Activated CD4-positive, alpha-beta T cell treated with anti-CD3 and anti-CD28 coated beads, Interleukin-2, amount 10 ng/mL, durations not matched to agents 7 days and 5 days (primary cell): ENCODE results near the gene C9. TPM values are rescaled to one million over a fixed set of nuclear protein-coding genes. Genes with fewer than 3 reads are reported as not detected.

Source experiments
- CTCF ChIA-PET: fragments of 350-600 bp; sonication (Branson Sonifier 250); formaldehyde crosslinking; loops from one replicate; lab custom pipeline; 2021; ENCODE audit warnings: antibody characterized with exemption; lab: Charles Lee
- POLR2A ChIA-PET: fragments of 350-600 bp; sonication (Branson Sonifier 250); formaldehyde crosslinking; loops from one replicate; lab custom pipeline; 2021; ENCODE audit warnings: antibody characterized with exemption; lab: Charles Lee
- DNase-seq: peaks from one replicate; pipeline ENCODE4 v3.0.0-alpha.2; 2020
- H3K27ac Mint-ChIP-seq: one replicate; pipeline ENCODE4 v1.8.0; 2021; ENCODE audit warnings: mild to moderate bottlenecking, moderate library complexity, mixed read lengths
- H3K27me3 Mint-ChIP-seq: one replicate; pipeline ENCODE4 v1.8.0; 2021; ENCODE audit warnings: mixed read lengths
- H3K36me3 Mint-ChIP-seq: one replicate; pipeline ENCODE4 v1.8.0; 2021; ENCODE audit warnings: low read depth, mixed read lengths
- H3K4me1 Mint-ChIP-seq: one replicate; pipeline ENCODE4 v1.8.0; 2021; ENCODE audit warnings: mixed read lengths
- H3K4me3 Mint-ChIP-seq: one replicate; pipeline ENCODE4 v1.8.0; 2021; ENCODE audit warnings: mild to moderate bottlenecking, moderate library complexity, mixed read lengths
- H3K9me3 Mint-ChIP-seq: one replicate; pipeline ENCODE4 v1.8.0; 2021; ENCODE audit warnings: mixed read lengths
- total RNA-seq, 2 experiments: library from RNA; stranded (reverse); gene quantifications; one replicate each; pipeline ENCODE4 v1.2.3, GENCODE V29; 2021

Gene C9
- total RNA-seq, 2 experiments from 2014 or later: not detected

DNA sequence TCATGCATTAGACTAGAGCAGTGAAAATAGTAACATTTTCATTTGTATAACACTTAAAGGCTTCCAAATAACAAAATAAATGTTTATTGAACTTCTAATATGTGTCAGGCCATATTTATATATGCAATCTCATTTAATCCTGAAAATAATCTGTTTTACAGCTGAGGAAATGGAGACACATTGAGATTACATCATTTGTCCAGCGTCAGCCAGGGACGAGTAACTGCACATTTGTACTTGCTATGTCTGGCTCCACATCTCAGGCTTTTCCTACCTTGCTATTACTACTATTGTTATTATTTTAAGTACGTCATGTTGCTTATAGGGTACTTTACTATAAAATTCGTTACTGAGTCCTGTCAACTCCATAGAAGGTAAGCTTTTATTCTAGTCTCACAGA, 3.8 kb upstream of the C9 start:
- ChIA-PET CTCF (no interaction called here), POLR2A (no interaction called here)
- Mint-ChIP-seq H3K27me3 (peaks cover 3% of the 10 kb centered on the region), H3K9me3 (no peaks in the 10 kb centered on the region), H3K27ac (no peak overlapping the region), H3K4me3 (no peak overlapping the region), H3K36me3 (no peaks in the 10 kb centered on the region), H3K4me1 (peaks cover 2% of the 10 kb centered on the region)
- DNase-seq: no peak

GRCh38 chr5:39367711-39368110, 3.4 kb upstream of the C9 start:
- no peak for DNase-seq
- ChIA-PET POLR2A (no interaction called here), CTCF (no interaction called here)
- H3K27me3 Mint-ChIP-seq: peaks cover 3% of the 10 kb centered on the region
- peaks cover 2% of the 10 kb centered on the region for H3K4me1 Mint-ChIP-seq
- H3K36me3 Mint-ChIP-seq: no peaks in the 10 kb centered on the region
- no peak overlapping the region for H3K27ac Mint-ChIP-seq
- H3K9me3 Mint-ChIP-seq: no peaks in the 10 kb centered on the region
- no peak overlapping the region for H3K4me3 Mint-ChIP-seq

DNA sequence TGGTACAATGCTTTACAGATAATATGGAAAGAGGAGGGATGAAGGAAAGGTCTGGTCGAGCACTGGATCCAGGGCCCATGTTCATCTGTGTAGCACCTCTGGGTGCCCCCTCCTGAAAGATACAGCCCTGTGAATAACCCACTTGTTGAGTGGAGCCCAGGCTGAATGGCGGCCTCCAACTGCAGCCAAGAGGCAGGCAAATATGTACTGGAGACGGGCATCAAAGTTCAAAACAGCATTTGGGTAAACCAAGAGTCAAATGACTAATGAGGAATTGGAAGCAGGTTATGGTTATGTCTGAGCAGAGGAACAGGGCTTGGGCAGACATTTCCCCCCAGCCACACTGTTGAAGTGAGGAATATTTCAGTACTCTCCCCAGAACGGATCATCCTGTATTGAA, 1.1 kb downstream of the C9 start:
- H3K27ac Mint-ChIP-seq: no peak overlapping the region
- H3K4me3 Mint-ChIP-seq: no peak overlapping the region
- no peaks in the 10 kb centered on the region for H3K27me3 Mint-ChIP-seq
- DNase-seq: no peak
- POLR2A ChIA-PET: no interaction called here
- no peaks in the 10 kb centered on the region for H3K4me1 Mint-ChIP-seq
- CTCF ChIA-PET: interaction anchor here (1.1 kb wide), 1 partner anchor 10 kb away, joined by 3 read pairs; no protein-coding TSS in a partner anchor
- no peaks in the 10 kb centered on the region for H3K36me3 Mint-ChIP-seq
- H3K9me3 Mint-ChIP-seq: peaks cover 6% of the 10 kb centered on the region

- H3K4me1 Mint-ChIP-seq: no peaks in the 10 kb centered on the region
- H3K27ac Mint-ChIP-seq: no peak overlapping the region
- ChIA-PET POLR2A (no interaction called here), CTCF (interaction anchor here (1.1 kb wide), 1 partner anchor 11 kb away, joined by 3 read pairs; no protein-coding TSS in a partner anchor)
- no peak for DNase-seq
- H3K9me3 Mint-ChIP-seq: peaks cover 7% of the 10 kb centered on the region
- H3K4me3 Mint-ChIP-seq: no peak overlapping the region
- no peaks in the 10 kb centered on the region for H3K27me3 Mint-ChIP-seq
- no peaks in the 10 kb centered on the region for H3K36me3 Mint-ChIP-seq
These were observed 1.6 kb downstream of the C9 start for GRCh38 chr5:39362646-39363045.

DNA sequence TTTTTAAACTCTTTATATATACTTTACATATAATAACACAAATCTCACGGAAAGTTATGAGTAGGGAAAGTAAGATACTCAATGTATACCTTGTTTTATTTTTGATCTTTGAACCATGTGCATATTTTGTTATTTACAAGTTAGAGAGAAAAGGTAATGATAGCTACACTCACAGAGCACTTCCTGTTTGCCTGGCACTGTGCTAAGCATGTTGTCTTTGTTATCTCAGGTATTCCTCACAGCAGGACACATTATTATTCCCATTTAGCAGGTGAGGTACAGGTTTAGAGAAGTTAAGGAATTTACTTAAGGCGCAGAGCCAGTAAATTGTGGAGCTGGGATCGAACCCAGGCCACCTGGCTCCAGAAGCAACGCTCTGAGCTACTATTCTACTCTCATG, 3.0 kb downstream of the C9 start:
- no peaks in the 10 kb centered on the region for H3K36me3 Mint-ChIP-seq
- no peak overlapping the region for H3K4me3 Mint-ChIP-seq
- peaks cover 7% of the 10 kb centered on the region for H3K9me3 Mint-ChIP-seq
- DNase-seq: no peak
- CTCF ChIA-PET: interaction anchor here (0.6 kb wide), 1 partner anchor 588 kb away, joined by 4 read pairs; no protein-coding TSS in a partner anchor
- no peak overlapping the region for H3K27ac Mint-ChIP-seq
- H3K4me1 Mint-ChIP-seq: no peaks in the 10 kb centered on the region
- POLR2A ChIA-PET: no interaction called here
- no peaks in the 10 kb centered on the region for H3K27me3 Mint-ChIP-seq

GRCh38 chr5:39360471-39361111, 3.7 kb downstream of the C9 start:
- CTCF ChIA-PET: interaction anchor here (0.6 kb wide), 1 partner anchor 587 kb away, joined by 4 read pairs; no protein-coding TSS in a partner anchor

GRCh38 chr5:39356263-39356662, 8.0 kb downstream of the C9 start:
- Mint-ChIP-seq H3K27me3 (no peaks in the 10 kb centered on the region), H3K9me3 (peaks cover 20% of the 10 kb centered on the region), H3K36me3 (no peaks in the 10 kb centered on the region), H3K27ac (no peak overlapping the region), H3K4me3 (no peak overlapping the region), H3K4me1 (no peaks in the 10 kb centered on the region)
- CTCF ChIA-PET: no interaction called here
- POLR2A ChIA-PET: no interaction called here
- no peak for DNase-seq

More at GRCh38 chr5:39360471-39361111, 3.7 kb downstream of the C9 start:
- H3K4me3 Mint-ChIP-seq: no peak overlapping the region
- peaks cover 7% of the 10 kb centered on the region for H3K9me3 Mint-ChIP-seq
- DNase-seq: no peak
- POLR2A ChIA-PET: no interaction called here
- H3K27ac Mint-ChIP-seq: no peak overlapping the region
- H3K27me3 Mint-ChIP-seq: no peaks in the 10 kb centered on the region
- no peaks in the 10 kb centered on the region for H3K4me1 Mint-ChIP-seq
- H3K36me3 Mint-ChIP-seq: no peaks in the 10 kb centered on the region

DNA sequence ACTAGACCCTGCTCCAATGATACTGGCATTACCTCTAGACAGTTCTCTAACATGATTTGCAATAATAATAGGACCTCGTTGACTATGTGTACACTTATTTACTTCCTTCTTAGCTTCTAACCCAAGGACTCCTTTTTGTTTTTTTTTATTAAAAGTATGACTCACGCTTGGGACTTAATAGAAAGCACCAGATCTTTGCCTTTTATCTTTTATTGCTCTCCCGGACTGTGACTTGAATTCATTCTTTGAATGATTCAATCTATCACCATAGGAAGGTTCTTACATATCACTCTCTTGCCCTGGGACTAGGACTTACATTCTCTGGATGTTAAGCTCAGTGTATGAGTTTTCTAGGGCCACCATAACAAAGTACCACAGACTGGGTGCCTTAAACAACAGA, 9.0 kb downstream of the C9 start:
- Mint-ChIP-seq H3K36me3 (no peaks in the 10 kb centered on the region), H3K4me3 (no peak overlapping the region), H3K9me3 (peaks cover 25% of the 10 kb centered on the region), H3K27me3 (no peaks in the 10 kb centered on the region), H3K4me1 (no peaks in the 10 kb centered on the region), H3K27ac (no peak overlapping the region)
- no peak for DNase-seq
- ChIA-PET POLR2A (no interaction called here), CTCF (interaction anchor here (0.6 kb wide), 1 partner anchor 309 kb away, joined by 4 read pairs; no protein-coding TSS in a partner anchor)

DNA sequence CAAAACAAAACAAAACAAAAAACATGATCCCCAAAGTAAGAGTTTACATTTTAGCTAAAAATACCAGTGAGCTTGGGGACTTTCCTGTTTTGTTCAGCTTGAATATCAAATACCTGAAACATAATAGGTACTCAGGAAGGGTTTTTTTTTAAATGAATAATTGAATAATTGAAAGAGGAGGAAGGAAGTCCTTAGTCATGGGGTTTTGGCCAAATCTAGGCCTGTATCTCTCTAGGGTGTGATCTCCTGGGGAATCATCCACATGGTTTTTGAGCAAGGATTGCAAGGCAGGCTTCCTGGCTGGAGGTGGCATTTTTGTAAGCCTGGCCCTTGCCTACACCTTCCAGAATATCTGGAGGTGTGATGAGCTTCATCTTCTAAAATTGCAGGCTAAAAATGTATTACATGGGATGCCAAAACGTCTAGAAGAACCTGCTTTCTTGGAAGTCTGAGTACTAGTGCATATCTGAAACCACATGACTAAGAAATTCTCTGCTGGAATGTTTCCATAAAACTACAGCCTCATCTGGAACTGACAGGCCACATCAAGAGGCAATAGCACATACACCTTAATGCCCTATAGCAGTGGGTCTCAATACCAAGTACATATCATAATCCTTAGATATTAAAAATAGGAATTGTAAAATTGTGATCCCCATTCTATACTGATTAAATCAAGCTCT, 10.4 kb downstream of the C9 start:
- POLR2A ChIA-PET: no interaction called here
- Mint-ChIP-seq H3K36me3 (no peaks in the 10 kb centered on the region), H3K9me3 (peaks cover 31% of the 10 kb centered on the region), H3K27me3 (no peaks in the 10 kb centered on the region), H3K4me3 (no peak overlapping the region), H3K27ac (no peak overlapping the region), H3K4me1 (no peaks in the 10 kb centered on the region)
- CTCF ChIA-PET: no interaction called here
- DNase-seq: no peak

GRCh38 chr5:39352951-39353350, 11.3 kb downstream of the C9 start:
- H3K4me1 Mint-ChIP-seq: no peaks in the 10 kb centered on the region
- H3K9me3 Mint-ChIP-seq: peaks cover 28% of the 10 kb centered on the region
- H3K27me3 Mint-ChIP-seq: no peaks in the 10 kb centered on the region
- DNase-seq: no peak
- CTCF ChIA-PET: no interaction called here
- no peaks in the 10 kb centered on the region for H3K36me3 Mint-ChIP-seq
- no peak overlapping the region for H3K27ac Mint-ChIP-seq
- POLR2A ChIA-PET: no interaction called here
- H3K4me3 Mint-ChIP-seq: no peak overlapping the region

DNA sequence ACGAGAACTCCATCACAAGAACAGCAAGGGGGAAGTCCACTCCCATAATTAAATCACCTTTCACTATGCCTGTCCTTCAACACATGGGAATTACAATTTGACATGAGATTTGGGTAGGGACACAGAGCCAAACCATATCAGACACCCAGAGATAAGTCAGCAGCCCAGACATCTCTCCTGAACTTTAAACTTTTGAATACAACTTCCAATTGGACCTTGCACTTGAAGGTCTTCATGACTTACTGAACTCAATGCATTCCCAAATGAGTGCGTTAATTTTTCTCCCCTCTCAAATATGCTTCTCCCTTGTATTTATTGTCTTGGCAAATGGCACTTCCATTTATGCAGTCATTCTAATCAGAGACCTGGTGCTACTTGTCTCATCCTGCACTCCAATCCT, 12.1 kb downstream of the C9 start:
- ChIA-PET POLR2A (no interaction called here), CTCF (no interaction called here)
- no peak for DNase-seq
- Mint-ChIP-seq H3K27ac (no peak overlapping the region), H3K4me3 (no peak overlapping the region), H3K27me3 (peaks cover 4% of the 10 kb centered on the region), H3K36me3 (no peaks in the 10 kb centered on the region), H3K4me1 (no peaks in the 10 kb centered on the region), H3K9me3 (peaks cover 28% of the 10 kb centered on the region)

DNA sequence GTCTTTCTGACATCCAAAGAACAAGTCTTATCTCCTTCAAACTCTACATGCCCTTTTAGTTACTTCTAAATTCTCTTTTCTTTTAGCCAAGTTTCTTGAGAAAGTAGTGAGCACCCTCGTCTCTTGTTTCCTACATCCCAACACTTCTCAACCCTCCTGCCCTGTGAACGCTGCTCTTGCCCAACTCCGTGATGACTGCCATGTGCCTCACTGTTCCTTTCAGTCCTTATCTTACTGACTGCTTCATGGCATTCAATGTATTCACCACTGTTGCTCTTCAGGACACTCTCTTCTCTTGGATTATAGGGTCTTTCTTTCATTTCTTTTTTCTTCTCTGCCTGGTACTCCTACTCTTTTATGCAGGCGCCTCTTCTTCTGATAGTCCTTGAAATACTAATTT, 14.8 kb downstream of the C9 start:
- Mint-ChIP-seq H3K27ac (no peak overlapping the region), H3K4me1 (no peaks in the 10 kb centered on the region), H3K4me3 (no peak overlapping the region), H3K27me3 (peaks cover 10% of the 10 kb centered on the region), H3K9me3 (peaks cover 28% of the 10 kb centered on the region), H3K36me3 (no peaks in the 10 kb centered on the region)
- DNase-seq: no peak
- POLR2A ChIA-PET: no interaction called here
- CTCF ChIA-PET: no interaction called here

DNA sequence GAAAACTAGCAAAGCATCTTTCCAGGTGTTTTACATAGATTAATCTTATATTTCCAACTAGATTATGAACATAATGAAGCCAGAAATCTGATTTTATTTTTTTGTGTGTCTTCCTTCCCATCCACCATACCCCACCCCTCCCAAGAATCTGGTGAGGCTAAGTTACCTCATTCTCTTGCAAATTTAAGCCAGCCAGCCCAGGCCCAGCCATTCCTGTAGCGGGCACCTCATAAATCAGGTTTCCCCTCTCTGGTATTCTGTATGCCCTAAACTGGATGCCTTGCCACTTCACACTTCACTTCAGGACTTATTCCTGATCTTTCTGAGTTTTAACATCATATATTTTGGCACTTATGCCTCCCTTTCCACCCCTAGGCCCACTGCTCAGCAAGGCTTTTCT, 21.8 kb downstream of the C9 start:
- no peak for DNase-seq
- Mint-ChIP-seq H3K4me3 (no peak overlapping the region), H3K27ac (no peak overlapping the region), H3K9me3 (no peaks in the 10 kb centered on the region), H3K36me3 (no peaks in the 10 kb centered on the region), H3K27me3 (peaks cover 8% of the 10 kb centered on the region), H3K4me1 (no peaks in the 10 kb centered on the region)
- ChIA-PET POLR2A (no interaction called here), CTCF (no interaction called here)
